ENCODE results near the gene OST4. TPM values are rescaled to one million over a fixed set of nuclear protein-coding genes. Genes with fewer than 3 reads are reported as not detected.

OST4 gene
- total RNA-seq, 6 donors from 2014 or later: 90.4 to 265 (median 176) TPM

- 94 to 95% methylated on average over 9 to 10 of the region's 10 CpGs for WGBS, 2 donors
- no peak for ATAC-seq (ENCODE audit: low FRiP score in 2 of 2)
- Histone ChIP-seq H3K27me3 (no peaks in the 10 kb centered on the region), H3K4me1 (no peaks in the 10 kb centered on the region), H3K36me3 (peaks cover 0 to 70% (median 20%) of the 10 kb centered on the region in 4 donors), H3K4me3 (no peak overlapping the region), H3K27ac (no peak overlapping the region), H3K9me3 (no peaks in the 10 kb centered on the region)
- DNase-seq: no peak
- TF ChIP-seq POLR2A (IDR thresholded peaks at IDR 0.05) (no peak), CTCF (IDR thresholded peaks at IDR 0.05) (no peak), POLR2AphosphoS5 (IDR thresholded peaks at IDR 0.05) (no peak), EP300 (IDR thresholded peaks at IDR 0.05) (no peak)
These were observed 13.2 kb downstream of the OST4 start for GRCh38 chr2:27058210-27058609.

- TF ChIP-seq POLR2AphosphoS5 (IDR thresholded peaks at IDR 0.05) (no peak), EP300 (IDR thresholded peaks at IDR 0.05) (no peak), POLR2A (IDR thresholded peaks at IDR 0.05) (no peak)
- peaks cover 0 to 70% (median 20%) of the 10 kb centered on the region in 4 donors for H3K36me3 ChIP-seq
- ATAC-seq (ENCODE audit: low FRiP score in 2 of 2): no peak
These were observed 14.3 kb downstream of the OST4 start for GRCh38 chr2:27057184-27057583.

GRCh38 chr2:27054721-27055120, 16.7 kb downstream of the OST4 start:
- peaks cover 6 to 14% (median 10%) of the 10 kb centered on the region in 4 donors for H3K4me1 ChIP-seq
- no peaks in the 10 kb centered on the region for H3K27me3 ChIP-seq
- peak in 1 of 2 donors; percentile 54 for DNase-seq
- H3K9me3 ChIP-seq: no peaks in the 10 kb centered on the region
- 93 to 97% methylated on average over 11 of the region's 11 CpGs for WGBS, 2 donors
- peaks cover 0 to 59% (median 20%) of the 10 kb centered on the region in 4 donors for H3K36me3 ChIP-seq
- no peak for TF ChIP-seq POLR2A (IDR thresholded peaks at IDR 0.05)
- no peak for ATAC-seq (ENCODE audit: low FRiP score in 2 of 2)
- H3K27ac ChIP-seq: no peak overlapping the region
- no peak overlapping the region for H3K4me3 ChIP-seq

More at GRCh38 chr2:27057184-27057583, 14.3 kb downstream of the OST4 start:
- H3K27me3 ChIP-seq: no peaks in the 10 kb centered on the region
- no peak overlapping the region for H3K4me3 ChIP-seq
- peak in 1 of 2 donors; percentile 67 for DNase-seq
- H3K9me3 ChIP-seq: no peaks in the 10 kb centered on the region
- WGBS, 2 donors: 92 to 99% methylated on average over 6 of the region's 6 CpGs
- H3K4me1 ChIP-seq: peaks cover 2 to 6% (median 3%) of the 10 kb centered on the region in 4 donors
- no peak overlapping the region for H3K27ac ChIP-seq

GRCh38 chr2:27053776-27054175, 17.7 kb downstream of the OST4 start:
- Histone ChIP-seq H3K27ac (no peak overlapping the region), H3K36me3 (peaks cover 0 to 52% (median 19%) of the 10 kb centered on the region in 4 donors), H3K4me1 (peaks cover 11 to 19% (median 16%) of the 10 kb centered on the region in 4 donors), H3K9me3 (no peaks in the 10 kb centered on the region), H3K27me3 (no peaks in the 10 kb centered on the region), H3K4me3 (no peak overlapping the region)
- DNase-seq: no peak
- TF ChIP-seq EP300 (IDR thresholded peaks at IDR 0.05): no peak
- TF ChIP-seq POLR2A (IDR thresholded peaks at IDR 0.05): no peak
- no peak for TF ChIP-seq POLR2AphosphoS5 (IDR thresholded peaks at IDR 0.05)
- TF ChIP-seq CTCF (IDR thresholded peaks at IDR 0.05): no peak
- no peak for ATAC-seq (ENCODE audit: low FRiP score in 2 of 2)
- 83 to 90% methylated on average over 8 of the region's 8 CpGs for WGBS, 2 donors

GRCh38 chr2:27053321-27053720, 18.1 kb downstream of the OST4 start:
- 80 to 95% methylated on average over 11 of the region's 11 CpGs for WGBS, 2 donors
- Histone ChIP-seq H3K9me3 (no peaks in the 10 kb centered on the region), H3K4me3 (no peak overlapping the region), H3K27me3 (no peaks in the 10 kb centered on the region), H3K36me3 (peaks cover 0 to 48% (median 18%) of the 10 kb centered on the region in 4 donors), H3K27ac (no peak overlapping the region), H3K4me1 (peaks cover 11 to 19% (median 16%) of the 10 kb centered on the region in 4 donors)
- peak in 1 of 2 donors; percentile 61 for DNase-seq
- TF ChIP-seq POLR2AphosphoS5 (IDR thresholded peaks at IDR 0.05) (no peak), EP300 (IDR thresholded peaks at IDR 0.05) (no peak), CTCF (IDR thresholded peaks at IDR 0.05) (no peak), POLR2A (IDR thresholded peaks at IDR 0.05) (no peak)
- ATAC-seq (ENCODE audit: low FRiP score in 2 of 2): no peak

Data from upper lobe of left lung (tissue), 6 donors.